K562 (cell line): Measurements from ENCODE around the gene FAM161B. TPM values are rescaled to one million over a fixed set of nuclear protein-coding genes. Genes with fewer than 3 reads are reported as not detected.

Source experiments
- ATAC-seq: fragments of 200-7000 bp; cut with Tn5 transposase; 3 replicates; pipeline ENCODE4 v1.9.1; 2020; ENCODE audit warnings: moderate library complexity
- Bru-seq: library from RNA; stranded (reverse); fragments of 400-500 nt; gene quantifications from one replicate; lab custom pipeline; 2021; lab: Mats Ljungman, UMichigan
- BruChase-seq, 2 experiments: library from RNA; stranded (reverse); fragments of 400-500 nt; gene quantifications; one replicate each; lab custom pipeline; 2021; lab: Mats Ljungman, UMichigan
- BruUV-seq: library from RNA; stranded (reverse); fragments of 400-500 nt; replicated peaks from 2 replicates; lab custom pipeline; 2021; lab: Mats Ljungman, UMichigan
- CTCF ChIA-PET: fragments of 300-600 bp; formaldehyde crosslinking; extraction: SDS; loops from one replicate; lab custom pipeline; 2021; ENCODE audit warnings: low intra/inter-chr PET ratio; lab: Yijun Ruan, JAX
- POLR2A ChIA-PET: fragments of 300-600, 350-650 bp; sonication (Branson Sonifier 250); formaldehyde crosslinking; extraction: SDS; loops from one replicate; lab custom pipeline; 2021; ENCODE audit warnings: antibody characterized with exemption, inconsistent platforms; lab: Yijun Ruan, JAX
- DNase-seq, 4 experiments: peaks; one replicate each; pipeline versions ENCODE4 v3.0.0 to v3.0.0-alpha.2; 2011 to 2018; ENCODE audit warnings: low spot score in 3 of 4, mixed read lengths in 3 of 4; ENCODE audit errors: extremely low read depth in 1 of 4
- FAIRE-seq: peaks from 2 replicates; lab custom pipeline; 2011; peaks lifted over from hg19 to GRCh38; lab: Jason Lieb, UNC
- H2AFZ ChIP-seq: 2 replicates; pipeline ENCODE4 v1.6.0; 2011; ENCODE audit warnings: low read depth, low read length, control low read depth, inconsistent platforms
- H3K27ac ChIP-seq: fragments of 200-600 bp; 3 replicates; pipeline ENCODE4 v1.8.0; 2011; ENCODE audit warnings: low read depth, mild to moderate bottlenecking, control low read depth, inconsistent platforms, low read length, moderate library complexity, mixed read lengths; ENCODE audit errors: extremely low read depth
- H3K27me3 ChIP-seq, 2 experiments: fragments of 300-600 bp in 1 of 2; 2 replicates in 1 of 2; 3 replicates in 1 of 2; pipeline versions ENCODE4 v1.6.0 to v1.8.0; 2011; ENCODE audit warnings: inconsistent platforms in 2 of 2, low read length in 2 of 2, mild to moderate bottlenecking in 1 of 2, mixed read lengths in 1 of 2, moderate library complexity in 1 of 2; ENCODE audit not compliant: control insufficient read depth in 2 of 2, insufficient read depth in 2 of 2
- H3K36me3 ChIP-seq: fragments of 300-600 bp; 3 replicates; pipeline ENCODE4 v1.8.0; 2011; ENCODE audit warnings: mild to moderate bottlenecking, low read length, inconsistent platforms; ENCODE audit not compliant: control insufficient read depth, insufficient read depth
- H3K4me1 ChIP-seq, 2 experiments: fragments of 200-600 bp in 1 of 2; replicated peaks in 1 of 2; 2 replicates in 1 of 2; 3 replicates in 1 of 2; pipeline versions ENCODE4 v1.5.1 to v1.8.0; 2011; ENCODE audit warnings: inconsistent platforms in 2 of 2, low read length in 2 of 2, mild to moderate bottlenecking in 1 of 2, mixed read lengths in 1 of 2, moderate library complexity in 1 of 2; ENCODE audit not compliant: control insufficient read depth in 2 of 2, insufficient read depth in 2 of 2
- H3K4me2 ChIP-seq: 2 replicates; pipeline ENCODE4 v1.6.1; 2011; ENCODE audit warnings: low read length, control low read depth, inconsistent platforms, mixed read lengths; ENCODE audit not compliant: insufficient read depth
- H3K4me3 ChIP-seq: fragments of 200-600 bp; sonication (generic), shearing (Covaris generic); 2 replicates; pipeline ENCODE4 v1.5.1; 2016; ENCODE audit warnings: control low read depth, inconsistent platforms
- H3K79me2 ChIP-seq: fragments of 200-600 bp; 3 replicates; pipeline ENCODE4 v1.8.0; 2011; ENCODE audit warnings: low read length, inconsistent platforms; ENCODE audit not compliant: control insufficient read depth, insufficient read depth
- H3K9ac ChIP-seq, 2 experiments: 2 replicates each; pipeline versions ENCODE4 v1.6.0 to v1.6.1; 2011; ENCODE audit warnings: low read depth in 2 of 2, low read length in 2 of 2, control low read depth in 1 of 2, inconsistent platforms in 1 of 2, mild to moderate bottlenecking in 1 of 2, mixed read lengths in 1 of 2; ENCODE audit not compliant: insufficient read depth in 1 of 2
- H3K9me1 ChIP-seq: one replicate; pipeline ENCODE4 v1.6.0; 2011; ENCODE audit warnings: inconsistent platforms, mild to moderate bottlenecking, low read length, moderate library complexity; ENCODE audit not compliant: control insufficient read depth, insufficient read depth
- H3K9me3 ChIP-seq: replicated peaks from 2 replicates; pipeline ENCODE4 v1.5.1; 2011; ENCODE audit warnings: low read depth, low read length, inconsistent platforms; ENCODE audit not compliant: control insufficient read depth, insufficient read depth
- H4K20me1 ChIP-seq: replicated peaks from 2 replicates; pipeline ENCODE4 v1.6.1; 2011; ENCODE audit warnings: low read length, inconsistent platforms, mixed read lengths; ENCODE audit not compliant: control insufficient read depth, insufficient read depth
- ATF7 ChIP-seq: fragments of 450-650 bp; IDR thresholded peaks from 2 replicates; pipeline ENCODE4 v1.7.1; 2014; ENCODE audit warnings: mild to moderate bottlenecking, moderate library complexity
- ELF1 ChIP-seq: fragments of 200-800 bp; sonication (Bioruptor generic); IDR thresholded peaks from 2 replicates; pipeline ENCODE4 v1.6.1; 2016; ENCODE audit warnings: missing genetic modification characterization, missing compliant biosample characterization
- FOSL1 ChIP-seq: fragments of 200-800 bp; sonication (Bioruptor generic); conservative IDR thresholded peaks from 2 replicates; pipeline ENCODE4 v1.6.1; 2016; ENCODE audit warnings: missing genetic modification characterization, missing compliant biosample characterization
- HDAC8 ChIP-seq: fragments of 450-650 bp; IDR thresholded peaks from 2 replicates; pipeline ENCODE4 v1.6.1; 2016; ENCODE audit warnings: mild to moderate bottlenecking, missing genetic modification characterization, moderate library complexity, missing compliant biosample characterization
- KDM2B ChIP-seq: fragments of 250-450 bp; sonication (Bioruptor Pico); IDR thresholded peaks from 2 replicates; pipeline ENCODE4 v1.8.0; 2021; ENCODE audit warnings: mild to moderate bottlenecking, moderate library complexity
- KDM4B ChIP-seq, 2 experiments: fragments of 450-650 bp in 1 of 2; sonication (generic) in 1 of 2; IDR thresholded peaks; 2 replicates each; pipeline ENCODE4 v1.6.1; 2016 to 2017; ENCODE audit warnings: borderline replicate concordance in 2 of 2, antibody characterized with exemption in 1 of 2, low read depth in 1 of 2, mild to moderate bottlenecking in 1 of 2
- LCOR ChIP-seq: sonication (generic); formaldehyde crosslinking; IDR thresholded peaks from 2 replicates; pipeline ENCODE4 v1.8.0; 2022; ENCODE audit warnings: mild to moderate bottlenecking, missing genetic modification reagents
- LEF1 ChIP-seq: fragments of 450-650 bp; IDR thresholded peaks from 2 replicates; pipeline ENCODE4 v1.6.1; 2016; ENCODE audit warnings: mild to moderate bottlenecking
- POLR2AphosphoS5 ChIP-seq: IDR thresholded peaks from 2 replicates; pipeline ENCODE4 v1.6.1; 2011; ENCODE audit warnings: mild to moderate bottlenecking, low read depth, low read length, moderate library complexity; ENCODE audit not compliant: control insufficient read depth, insufficient read depth
- RBBP5 ChIP-seq: fragments of 200-600 bp; sonication (generic); IDR thresholded peaks from 2 replicates; pipeline ENCODE4 v1.6.1; 2012; ENCODE audit warnings: borderline replicate concordance, mild to moderate bottlenecking, low read length, control low read depth, inconsistent platforms; ENCODE audit not compliant: insufficient read depth, poor library complexity, severe bottlenecking
- SP2 ChIP-seq: IDR thresholded peaks from 2 replicates; pipeline ENCODE4 v1.6.1; 2011; ENCODE audit warnings: mild to moderate bottlenecking, low read depth, low read length, moderate library complexity; ENCODE audit not compliant: poor library complexity, severe bottlenecking; ENCODE audit errors: extremely low read depth
- ZNF124 ChIP-seq: sonication (generic); formaldehyde crosslinking; IDR thresholded peaks from 2 replicates; pipeline ENCODE4 v1.8.1; 2022; ENCODE audit warnings: missing genetic modification reagents
- WGBS: fragments of 100-300 bp; shearing (Covaris generic); methylation state at CpG from one replicate; pipeline ENCODE4 v1.1.6; 2016; ENCODE audit warnings: low coverage, mixed read lengths; ENCODE audit not compliant: insufficient coverage; ENCODE audit errors: missing lambda C conversion rate; 5-methylcytosine and 5-hydroxymethylcytosine counted together
- in situ Hi-C: fragments of 300-500 bp; cut with MboI; formaldehyde crosslinking; loops from 4 replicates; pipeline ENCODE4 v1.15.0; 2018; ENCODE audit warnings: inconsistent platforms, mixed read lengths
- intact Hi-C: fragments of 100-400 bp; cut with micrococcal nuclease; formaldehyde crosslinking; loops from 2 replicates; pipeline ENCODE4 v1.14.2; 2022
- long read RNA-seq, 3 experiments: library from polyadenylated mRNA in 2 of 3; library from RNA in 1 of 3; unstranded in 2 of 3; stranded (forward) in 1 of 3; transcript quantifications; one replicate each; pipeline ENCODE4 v2.0.0, GENCODE V29; 2019 to 2022
- polyA minus RNA-seq, 3 experiments: library from RNA; depleted of rRNA, polyadenylated mRNA; stranded (reverse); fragments of >200 nt; gene quantifications; 2 replicates each; pipeline ENCODE4 v1.2.3, GENCODE V29; 2011
- polyA plus RNA-seq, 8 experiments: library from polyadenylated mRNA; depleted of rRNA in 4 of 8; stranded (reverse) in 5 of 8; unstranded in 3 of 8; fragments of >200 nt; fragmentation: Nextera tagmentation in 2 of 8; fragmentation: Illumina TruSeq in 1 of 8; extraction: Ambion mirVana in 2 of 8; extraction: Trizol in 1 of 8; gene quantifications; 2 replicates each; pipeline versions ENCODE4 v1.2.1 to v1.2.3, GENCODE V29; 2011 to 2014; ENCODE audit warnings: inconsistent platforms in 1 of 8, missing spikeins in 1 of 8
- total RNA-seq, 7 experiments: library from RNA; depleted of rRNA in 6 of 7; stranded (reverse); fragments of >200 nt in 6 of 7; fragmentation: Illumina TruSeq in 2 of 7; extraction: Trizol in 2 of 7; gene quantifications; 2 replicates each; pipeline versions ENCODE4 v1.2.1 to v1.2.3, GENCODE V29; 2011 to 2021; ENCODE audit warnings: low replicate concordance in 1 of 7

The FAM161B gene, protein sequence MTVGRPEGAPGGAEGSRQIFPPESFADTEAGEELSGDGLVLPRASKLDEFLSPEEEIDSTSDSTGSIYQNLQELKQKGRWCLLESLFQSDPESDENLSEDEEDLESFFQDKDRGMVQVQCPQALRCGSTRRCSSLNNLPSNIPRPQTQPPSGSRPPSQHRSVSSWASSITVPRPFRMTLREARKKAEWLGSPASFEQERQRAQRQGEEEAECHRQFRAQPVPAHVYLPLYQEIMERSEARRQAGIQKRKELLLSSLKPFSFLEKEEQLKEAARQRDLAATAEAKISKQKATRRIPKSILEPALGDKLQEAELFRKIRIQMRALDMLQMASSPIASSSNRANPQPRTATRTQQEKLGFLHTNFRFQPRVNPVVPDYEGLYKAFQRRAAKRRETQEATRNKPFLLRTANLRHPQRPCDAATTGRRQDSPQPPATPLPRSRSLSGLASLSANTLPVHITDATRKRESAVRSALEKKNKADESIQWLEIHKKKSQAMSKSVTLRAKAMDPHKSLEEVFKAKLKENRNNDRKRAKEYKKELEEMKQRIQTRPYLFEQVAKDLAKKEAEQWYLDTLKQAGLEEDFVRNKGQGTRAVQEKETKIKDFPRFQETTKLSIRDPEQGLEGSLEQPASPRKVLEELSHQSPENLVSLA
- total RNA-seq (2011; cell fraction: chromatin; rRNA removed; ENCODE audit: low replicate concordance) = 1.5 and 1.6 TPM in 2 replicates
- total RNA-seq (2011; cell fraction: nucleolus; rRNA removed) = 0.79 and 1.0 TPM in 2 replicates
- total RNA-seq (2011; cell fraction: nucleoplasm; rRNA removed) = 0.95 and 1.7 TPM in 2 replicates
- total RNA-seq (2014; rRNA removed) (0.86 and 1.2 TPM in 2 replicates), total RNA-seq (2014; rRNA removed; fragmentation: Illumina TruSeq; extraction: Trizol) (0.84 and 0.93 TPM in 2 replicates), total RNA-seq (2015; rRNA removed; fragmentation: Illumina TruSeq; extraction: Trizol) (1.3 and 1.4 TPM in 2 replicates), total RNA-seq (2021) (0.75 and 0.83 TPM in 2 replicates), polyA plus RNA-seq (2011; rRNA removed) (0.77 and 0.89 TPM in 2 replicates), polyA plus RNA-seq (2014; fragmentation: Illumina TruSeq; extraction: Trizol) (1.1 and 1.2 TPM in 2 replicates), polyA plus RNA-seq (2014; fragmentation: Nextera tagmentation; extraction: Ambion mirVana) (under 1 TPM; 0.15 to 0.24 TPM), polyA plus RNA-seq (2014; rRNA removed) (0.80 and 0.93 TPM in 2 replicates), polyA minus RNA-seq (2011; rRNA and poly(A)+ RNA removed) (0.70 and 0.90 TPM in 2 replicates), Bru-seq, nascent RNA (percentile 43 among the genes with signal in this experiment), BruChase-seq, experiment 1, labeled RNA remaining after a 2-hour chase (percentile 33 among the genes with signal in this experiment), BruChase-seq, experiment 2, labeled RNA remaining after a 6-hour chase (percentile 34 among the genes with signal in this experiment)
- polyA plus RNA-seq (2011; cell fraction: cytosol; rRNA removed) = 0.46 and 0.69 TPM in 2 replicates
- polyA plus RNA-seq (2011; cell fraction: nucleus; rRNA removed) = 0.45 and 0.55 TPM in 2 replicates
- polyA plus RNA-seq (2012) = 0.94 and 1.5 TPM in 2 replicates
- polyA minus RNA-seq (2011; cell fraction: cytosol; rRNA and poly(A)+ RNA removed) = 0.55 and 0.67 TPM in 2 replicates
- 0.54 and 0.78 TPM in 2 replicates for polyA minus RNA-seq (2011; cell fraction: nucleus; rRNA and poly(A)+ RNA removed)
- long read RNA-seq, experiment 1, full-length matches to known transcripts = 1 of 5 reads
- long read RNA-seq, experiment 1, partial matches to known transcripts = 1 of 5 reads
- long read RNA-seq, experiment 1, other reads (novel, unspliced or antisense) = 3 of 5 reads
- long read RNA-seq, experiment 2, partial matches to known transcripts = 2 of 2 reads
- long read RNA-seq, experiment 2, other reads (novel, unspliced or antisense) = 0 of 2 reads
- long read RNA-seq, experiment 3, partial matches to known transcripts = 2 of 2 reads
- long read RNA-seq, experiment 3, other reads (novel, unspliced or antisense) = 0 of 2 reads

- peaks cover 8% of the 10 kb centered on the region; the same call in 2 of the 3 replicates for H3K79me2 ChIP-seq
- H3K36me3 ChIP-seq = peaks cover 12% of the 10 kb centered on the region; the same call in 2 of the 3 replicates
- ChIA-PET CTCF (no interaction called here), POLR2A (interaction anchor here (0.9 kb wide), 2 partner anchors 15 to 346 kb away, joined by 3 read pairs; no protein-coding TSS in a partner anchor)
- peaks cover 3% of the 10 kb centered on the region for H3K9me1 ChIP-seq
- peak within 1 kb of the TSS; percentile 94 for H3K27ac ChIP-seq
- no TSS peak for BruUV-seq
- H2AFZ ChIP-seq = peak within 1 kb of the TSS; percentile 99
- H3K9ac ChIP-seq = peak within 1 kb of the TSS; percentile 90 to 98
- DNase-seq (peak; percentile 76 to 95 (median 80)), ATAC-seq (peak; percentile 96), FAIRE-seq (peak; percentile 98)
- no peaks in the 10 kb centered on the region for H4K20me1 ChIP-seq
- under 1% methylated on average over 51 of the region's 70 CpGs for WGBS
- peak within 1 kb of the TSS; percentile 64 for H3K4me3 ChIP-seq
- H3K27me3 ChIP-seq = no peaks in the 10 kb centered on the region
- H3K4me1 ChIP-seq = peaks cover 0 to 3% of the 10 kb centered on the region in 2 experiments; a peak in 2 of 5 replicates
- H3K4me2 ChIP-seq = peak within 1 kb of the TSS; percentile 92
- in situ Hi-C loops (no loop called here), intact Hi-C loops (loop anchor here (5.0 to 10.0 kb wide), 2 partner anchors 67 to 115 kb away; partner anchors contain the start of genes BBOF1 and ENTPD5)
- no peaks in the 10 kb centered on the region for H3K9me3 ChIP-seq
- TF ChIP-seq POLR2AphosphoS5 (peak; percentile 57; the same call in 1 of the 2 replicates), RBBP5 (peak; percentile 23), HDAC8 (tag) (no peak), ZNF124 (CRISPR knock-in tag) (no peak), LCOR (CRISPR knock-in tag) (0 out of 2 replicates have a peak, but pooled peaks have one; percentile 26), ATF7 (peak; percentile 74; the same call in 1 of the 2 replicates), KDM4B (IDR thresholded peaks at IDR 0.05; ENCODE audit: borderline replicate concordance in 2 of 2, low read depth in 1 of 2) (peak in 1 of 2 experiments; percentile 73; a peak in 1 of 4 replicates), FOSL1 (tag) (no peak), ELF1 (peak; percentile 65; the same call in 1 of the 2 replicates), KDM2B (CRISPR knock-in tag) (0 out of 2 replicates have a peak, but pooled peaks have one; percentile 13), LEF1 (no peak), SP2 (no peak)
These were observed at the start of gene FAM161B, which contains the start of gene COQ6 for GRCh38 chr14:73949752-73950734. TSS of gene FAM161B (minus strand) at chr14:73950094. CDS start at chr14:73950026, 68 bp downstream. TSS of gene COQ6 (plus strand) at chr14:73950302. CDS start at chr14:73950333, 31 bp downstream.
